H1 (cell line): ENCODE results near the gene UTRN. TPM values are rescaled to one million over a fixed set of nuclear protein-coding genes. Genes with fewer than 3 reads are reported as not detected.

ENCODE experiments used
- CTCF ChIA-PET: fragments of 300-600 bp; sonication (Branson Sonifier 250); formaldehyde crosslinking; loops from one replicate; lab custom pipeline; 2021; ENCODE audit not compliant: partially characterized antibody; lab: Charles Lee
- POLR2A ChIA-PET: fragments of 300-600 bp; sonication (Branson Sonifier 250); formaldehyde crosslinking; loops from one replicate; lab custom pipeline; 2021; ENCODE audit warnings: inconsistent platforms; ENCODE audit not compliant: partially characterized antibody; lab: Charles Lee
- DNase-seq, 2 experiments: peaks; one replicate each; pipeline versions ENCODE4 v3.0.0 to v3.0.0-alpha.2; 2010 to 2022; ENCODE audit warnings: low spot score in 2 of 2, low read depth in 1 of 2, mixed read lengths in 1 of 2
- FAIRE-seq: peaks from 2 replicates; lab custom pipeline; 2011; peaks lifted over from hg19 to GRCh38; lab: Jason Lieb, UNC
- H2AFZ ChIP-seq: 2 replicates; pipeline ENCODE4 v1.8.1; 2012; ENCODE audit warnings: low read length, inconsistent platforms
- H2AK5ac ChIP-seq: 2 replicates; pipeline ENCODE4 v1.6.1; 2013; ENCODE audit warnings: low read depth, low read length
- H2BK120ac ChIP-seq: replicated peaks from 2 replicates; pipeline ENCODE3; 2013; ENCODE audit warnings: low read depth, low read length, inconsistent platforms
- H2BK12ac ChIP-seq: 2 replicates; pipeline ENCODE4 v1.6.1; 2013; ENCODE audit warnings: low read depth, low read length
- H2BK15ac ChIP-seq: 2 replicates; pipeline ENCODE4 v1.6.1; 2013; ENCODE audit warnings: low read length
- H2BK20ac ChIP-seq: 2 replicates; pipeline ENCODE4 v1.6.1; 2013; ENCODE audit warnings: low read length
- H2BK5ac ChIP-seq: 2 replicates; pipeline ENCODE4 v1.6.1; 2013; ENCODE audit warnings: low read depth, low read length
- H3K14ac ChIP-seq: 2 replicates; pipeline ENCODE4 v1.6.1; 2013; ENCODE audit warnings: inconsistent platforms; ENCODE audit not compliant: insufficient read length
- H3K18ac ChIP-seq: 2 replicates; pipeline ENCODE4 v1.6.1; 2013; ENCODE audit warnings: low read length; ENCODE audit errors: extremely low read depth
- H3K23ac ChIP-seq: 2 replicates; pipeline ENCODE4 v1.6.1; 2013; ENCODE audit warnings: inconsistent platforms; ENCODE audit not compliant: insufficient read length
- H3K23me2 ChIP-seq: 2 replicates; pipeline ENCODE4 v1.6.1; 2013; ENCODE audit warnings: low read depth, low read length
- H3K27ac ChIP-seq: 2 replicates; pipeline ENCODE4 v1.6.1; 2011; ENCODE audit warnings: low read depth, low read length, inconsistent platforms
- H3K27me3 ChIP-seq, 4 experiments: replicated peaks in 1 of 4; 1 replicate in 1 of 4; 2 replicates in 3 of 4; pipeline versions ENCODE4 v1.6.1 to v1.8.1; 2011 to 2013; ENCODE audit warnings: low read length in 3 of 4, mild to moderate bottlenecking in 3 of 4, inconsistent platforms in 2 of 4, mixed read lengths in 2 of 4, moderate library complexity in 1 of 4; ENCODE audit not compliant: control insufficient read depth in 3 of 4, insufficient read depth in 3 of 4; ENCODE audit errors: extremely low read depth in 1 of 4
- H3K36me3 ChIP-seq, 4 experiments: 2 replicates each; pipeline versions ENCODE4 v1.6.1 to v1.8.1; 2011 to 2013; ENCODE audit warnings: mild to moderate bottlenecking in 4 of 4, low read length in 3 of 4, moderate library complexity in 2 of 4, control low read depth in 1 of 4, inconsistent platforms in 1 of 4; ENCODE audit not compliant: insufficient read depth in 4 of 4, control insufficient read depth in 2 of 4
- H3K4ac ChIP-seq: replicated peaks from 2 replicates; pipeline ENCODE3; 2013; ENCODE audit warnings: low read length, low read depth, mixed read lengths, inconsistent platforms; ENCODE audit not compliant: insufficient read length
- H3K4me1 ChIP-seq, 4 experiments: replicated peaks in 1 of 4; 1 replicate in 1 of 4; 2 replicates in 3 of 4; pipeline versions ENCODE4 v1.6.1 to v1.8.1; 2011 to 2013; ENCODE audit warnings: low read length in 3 of 4, inconsistent platforms in 2 of 4, mixed read lengths in 1 of 4; ENCODE audit not compliant: insufficient read depth in 4 of 4, control insufficient read depth in 3 of 4
- H3K4me2 ChIP-seq, 2 experiments: 2 replicates each; pipeline versions ENCODE4 v1.6.1 to v1.8.1; 2011 to 2013; ENCODE audit warnings: low read depth in 2 of 2, low read length in 2 of 2, control low read depth in 1 of 2, inconsistent platforms in 1 of 2, mild to moderate bottlenecking in 1 of 2; ENCODE audit not compliant: insufficient read depth in 1 of 2
- H3K4me3 ChIP-seq, 4 experiments: fragments of 200-600, 300-600 bp in 1 of 4; sonication (generic), shearing (Covaris generic), sonication (Bioruptor Twin) in 1 of 4; 2 replicates each; pipeline versions ENCODE4 v1.5.1 to v1.8.1; 2011 to 2016; ENCODE audit warnings: low read length in 4 of 4, low read depth in 3 of 4, control low read depth in 2 of 4, inconsistent platforms in 2 of 4, mild to moderate bottlenecking in 2 of 4, mixed read lengths in 1 of 4, moderate library complexity in 1 of 4; ENCODE audit not compliant: insufficient read depth in 2 of 4; ENCODE audit errors: extremely low read depth in 1 of 4
- H3K56ac ChIP-seq: replicated peaks from 2 replicates; pipeline ENCODE3; 2013; ENCODE audit warnings: low read depth, mild to moderate bottlenecking, mixed read lengths, low read length, inconsistent platforms; ENCODE audit not compliant: insufficient read length
- H3K79me1 ChIP-seq: 2 replicates; pipeline ENCODE4 v1.6.1; 2013; ENCODE audit warnings: low read depth, low read length, control low read depth
- H3K79me2 ChIP-seq, 2 experiments: 2 replicates each; pipeline versions ENCODE4 v1.6.1 to v1.8.1; 2012 to 2013; ENCODE audit warnings: low read length in 2 of 2, mild to moderate bottlenecking in 2 of 2, inconsistent platforms in 1 of 2; ENCODE audit not compliant: insufficient read depth in 2 of 2, control insufficient read depth in 1 of 2
- H3K9ac ChIP-seq, 4 experiments: replicated peaks in 1 of 4; 1 replicate in 1 of 4; 2 replicates in 3 of 4; pipeline versions ENCODE4 v1.6.1 to v1.8.1; 2011 to 2013; ENCODE audit warnings: low read depth in 3 of 4, low read length in 3 of 4, control low read depth in 2 of 4, mild to moderate bottlenecking in 2 of 4, moderate library complexity in 2 of 4, inconsistent platforms in 1 of 4; ENCODE audit errors: extremely low read depth in 1 of 4
- H3K9me3 ChIP-seq, 2 experiments: 2 replicates each; pipeline versions ENCODE4 v1.6.1 to v1.8.1; 2012 to 2013; ENCODE audit warnings: mild to moderate bottlenecking in 2 of 2, moderate library complexity in 2 of 2, control low read depth in 1 of 2, inconsistent platforms in 1 of 2, low read depth in 1 of 2, low read length in 1 of 2, mixed read lengths in 1 of 2; ENCODE audit not compliant: insufficient read depth in 2 of 2
- H4K20me1 ChIP-seq, 2 experiments: replicated peaks in 1 of 2; 2 replicates each; pipeline versions ENCODE3 to v1.8.1; 2011 to 2013; ENCODE audit warnings: inconsistent platforms in 2 of 2, low read length in 2 of 2, mild to moderate bottlenecking in 1 of 2; ENCODE audit not compliant: insufficient read depth in 2 of 2, control insufficient read depth in 1 of 2
- H4K5ac ChIP-seq: 2 replicates; pipeline ENCODE4 v1.6.1; 2013; ENCODE audit warnings: low read length, low read depth, mixed read lengths, inconsistent platforms; ENCODE audit not compliant: insufficient read length
- H4K8ac ChIP-seq: 2 replicates; pipeline ENCODE4 v1.8.0; 2013; ENCODE audit warnings: mild to moderate bottlenecking, moderate library complexity, low read length, inconsistent platforms; ENCODE audit not compliant: insufficient read depth; ENCODE audit errors: extremely low read depth
- H4K91ac ChIP-seq: replicated peaks from 2 replicates; pipeline ENCODE3; 2013; ENCODE audit warnings: low read length, mixed read lengths, inconsistent platforms; ENCODE audit not compliant: insufficient read length
- BCL11A ChIP-seq, 2 experiments: IDR thresholded peaks; one replicate each; pipeline ENCODE4 v1.6.1; 2011; ENCODE audit warnings: low read depth in 2 of 2, low read length in 2 of 2, mild to moderate bottlenecking in 2 of 2
- BRCA1 ChIP-seq: IDR thresholded peaks from 2 replicates; pipeline ENCODE4 v1.6.1; 2012; ENCODE audit warnings: low read depth, low read length, improper control_type of control experiment
- CHD1 ChIP-seq: IDR thresholded peaks from 2 replicates; pipeline ENCODE4 v1.6.1; 2012; ENCODE audit warnings: low read depth, low read length, improper control_type of control experiment
- CHD2 ChIP-seq: IDR thresholded peaks from 2 replicates; pipeline ENCODE4 v1.6.1; 2012; ENCODE audit warnings: low read length, improper control_type of control experiment
- EZH2 ChIP-seq: fragments of 200-600 bp; sonication (generic); IDR thresholded peaks from 2 replicates; pipeline ENCODE4 v1.7.1; 2012; ENCODE audit warnings: low read depth, mild to moderate bottlenecking, moderate library complexity, low read length, inconsistent platforms; ENCODE audit not compliant: severe bottlenecking
- KDM5A ChIP-seq: fragments of 200-600 bp; IDR thresholded peaks from 2 replicates; pipeline ENCODE4 v1.7.1; 2012; ENCODE audit warnings: mild to moderate bottlenecking, low read length, inconsistent platforms, mixed read lengths
- POU5F1 ChIP-seq: IDR thresholded peaks from 2 replicates; pipeline ENCODE4 v1.6.1; 2011; ENCODE audit warnings: low read depth, mild to moderate bottlenecking, low read length, moderate library complexity
- RAD21 ChIP-seq, 2 experiments: IDR thresholded peaks in 1 of 2; conservative IDR thresholded peaks in 1 of 2; 2 replicates each; pipeline ENCODE4 v1.6.1; 2011; ENCODE audit warnings: low read depth in 2 of 2, low read length in 2 of 2, improper control_type of control experiment in 1 of 2, inconsistent platforms in 1 of 2, mild to moderate bottlenecking in 1 of 2, moderate library complexity in 1 of 2
- RBBP5 ChIP-seq: IDR thresholded peaks from 2 replicates; pipeline ENCODE4 v1.7.1; 2012; ENCODE audit warnings: low read depth, mild to moderate bottlenecking, inconsistent platforms, low read length, moderate library complexity, borderline replicate concordance
- SAP30 ChIP-seq: fragments of 300-600 bp; sonication (generic); IDR thresholded peaks from 2 replicates; pipeline ENCODE4 v1.7.1; 2012; ENCODE audit warnings: low read length, moderate library complexity, mild to moderate bottlenecking, inconsistent platforms; ENCODE audit not compliant: insufficient read depth, insufficient replicate concordance
- SRF ChIP-seq: IDR thresholded peaks from 2 replicates; pipeline ENCODE4 v1.6.1; 2011; ENCODE audit warnings: mild to moderate bottlenecking, low read depth, low read length, moderate library complexity
- TAF7 ChIP-seq: optimal IDR thresholded peaks from 2 replicates; pipeline ENCODE3; 2011; ENCODE audit warnings: low read depth, mild to moderate bottlenecking, inconsistent platforms, low read length, moderate library complexity, borderline replicate concordance
- TBP ChIP-seq: IDR thresholded peaks from 2 replicates; pipeline ENCODE4 v1.6.1; 2011; ENCODE audit warnings: low read depth, low read length, improper control_type of control experiment
- TCF12 ChIP-seq: IDR thresholded peaks from 2 replicates; pipeline ENCODE4 v1.6.1; 2011; ENCODE audit warnings: low read depth, mild to moderate bottlenecking, low read length
- WGBS, 2 experiments: shearing (Covaris generic) in 1 of 2; methylation state at CpG; one replicate each; pipeline versions ENCODE4 v1.1.6 to v1.1.7; 2013 to 2015; ENCODE audit warnings: low lambda C conversion rate in 2 of 2, mixed read lengths in 2 of 2, inconsistent platforms in 1 of 2, low coverage in 1 of 2, missing lambda C conversion rate in 1 of 2; ENCODE audit not compliant: insufficient replicate concordance in 2 of 2, insufficient coverage in 1 of 2, insufficient read length in 1 of 2; ENCODE audit errors: extremely low coverage in 1 of 2, missing lambda C conversion rate in 1 of 2; 5-methylcytosine and 5-hydroxymethylcytosine counted together
- polyA plus RNA-seq, 7 experiments: library from polyadenylated mRNA; depleted of rRNA in 3 of 7; stranded (reverse) in 5 of 7; unstranded in 2 of 7; fragments of >200 nt in 5 of 7; fragments of 200-250 nt in 2 of 7; gene quantifications; 1 replicate in 5 of 7; 2 replicates in 1 of 7; 4 replicates in 1 of 7; pipeline versions ENCODE4 v1.2.1 to v1.2.3, GENCODE V29; 2011 to 2013; ENCODE audit warnings: missing spikeins in 2 of 7, mixed read lengths in 2 of 7
- total RNA-seq: library from RNA; stranded (reverse); fragmentation: NEBNext Ultra II Directional; extraction: Animal tissue kit (Norgen Biotek cat#: 25700); gene quantifications from 2 replicates; pipeline ENCODE4 v1.2.1, GENCODE V29; 2021

The UTRN gene
- total and polyA plus RNA-seq, 2 of the 8 experiments (the other 6 are each of a cell fraction or from before 2014, with no cell fraction given): 25.0 to 112 TPM

GRCh38 chr6:144263786-144264185, 21.3 kb upstream of the UTRN start:
- Histone ChIP-seq H3K36me3 (no peaks in the 10 kb centered on the region), H3K27me3 (no peaks in the 10 kb centered on the region), H3K4me2 (no peak overlapping the region), H3K9me3 (0 out of 4 replicates have a peak, but pooled peaks cover 0 to 4% of the 10 kb centered on the region in 2 experiments), H2BK12ac (no peak overlapping the region), H2BK20ac (no peak overlapping the region), H4K91ac (no peak overlapping the region), H2AFZ (no peak overlapping the region), H2AK5ac (no peak overlapping the region), H3K27ac (no peak overlapping the region), H3K4ac (no peak overlapping the region), H2BK5ac (no peak overlapping the region), H3K4me1 (peaks cover 0 to 14% (median 10%) of the 10 kb centered on the region in 4 experiments; a peak in 4 of 7 replicates), H3K79me1 (no peaks in the 10 kb centered on the region), H4K5ac (no peak overlapping the region), H2BK120ac (no peak overlapping the region), H3K14ac (no peak overlapping the region), H3K9ac (no peak overlapping the region), H3K79me2 (no peaks in the 10 kb centered on the region), H3K4me3 (no peak overlapping the region), H3K23ac (no peak overlapping the region), H3K56ac (no peak overlapping the region), H3K18ac (no peak overlapping the region), H4K20me1 (no peaks in the 10 kb centered on the region), H3K23me2 (no peaks in the 10 kb centered on the region), H2BK15ac (no peak overlapping the region), H4K8ac (no peak overlapping the region)
- CTCF ChIA-PET: interaction anchor here (1.2 kb wide), 1 partner anchor 45 kb away, joined by 4 read pairs; no protein-coding TSS in a partner anchor
- 98% methylated on average over 3 of the region's 3 CpGs; no CpG with 5 or more reads in 1 of the 2 experiments for WGBS, 2 experiments
- POLR2A ChIA-PET: interaction anchor here (1.0 to 1.2 kb wide), 3 partner anchors 22 to 146 kb away, joined by 3 read pairs; no protein-coding TSS in a partner anchor
- FAIRE-seq: no peak
- DNase-seq: no peak
- TF ChIP-seq SAP30 (no peak), KDM5A (no peak), EZH2 (no peak), RAD21 (IDR thresholded peaks at IDR 0.05 in 1 of 2, conservative IDR thresholded peaks at IDR 0.05 in 1 of 2; ENCODE audit: low read depth in 2 of 2, low read length in 2 of 2) (no peak), CHD2 (no peak), TAF7 (no peak), BRCA1 (no peak), RBBP5 (no peak), POU5F1 (no peak), BCL11A (IDR thresholded peaks at IDR 0.05; ENCODE audit: low read depth in 2 of 2, low read length in 2 of 2) (no peak), TCF12 (no peak), TBP (no peak), CHD1 (no peak), SRF (no peak)
